Testis (tissue), 3 donors: ENCODE results near the gene CAVIN2. TPM values are rescaled to one million over a fixed set of nuclear protein-coding genes. Genes with fewer than 3 reads are reported as not detected.

Source experiments
- DNase-seq: peaks from one replicate; pipeline ENCODE4 v3.0.0-alpha.2; 2019
- H3K27ac ChIP-seq, 2 donors: fragments of 200-600 bp; sonication (generic); one replicate each; pipeline ENCODE4 v1.5.1; 2019
- H3K27me3 ChIP-seq: fragments of 200-600 bp; sonication (generic); one replicate; pipeline ENCODE4 v1.5.1; 2019
- H3K36me3 ChIP-seq: fragments of 200-600 bp; sonication (generic); one replicate; pipeline ENCODE4 v1.5.1; 2017; ENCODE audit warnings: low read depth; ENCODE audit errors: missing control alignments
- H3K4me1 ChIP-seq: fragments of 200-600 bp; sonication (generic); one replicate; pipeline ENCODE4 v1.5.1; 2019
- H3K4me3 ChIP-seq, 2 donors: fragments of 200-600 bp; sonication (generic); one replicate each; pipeline ENCODE4 v1.5.1; 2017 to 2019
- H3K9me3 ChIP-seq: fragments of 200-600 bp; sonication (generic); one replicate; pipeline ENCODE4 v1.5.1; 2017
- CTCF ChIP-seq, 3 experiments: fragments of 450-650 bp in 2 of 3; fragments of 200-600 bp in 1 of 3; sonication (generic) in 1 of 3; IDR thresholded peaks; one replicate each; pipeline ENCODE4 v1.5.1; 2016 to 2019; ENCODE audit warnings: antibody characterized with exemption in 3 of 3, mild to moderate bottlenecking in 2 of 3, moderate library complexity in 1 of 3
- POLR2A ChIP-seq: fragments of 450-650 bp; IDR thresholded peaks from one replicate; pipeline ENCODE4 v1.6.1; 2017; ENCODE audit warnings: antibody characterized with exemption, mild to moderate bottlenecking, moderate library complexity
- WGBS, 2 donors: methylation state at CpG; one replicate each; pipeline ENCODE4 v1.1.5; 2018; 5-methylcytosine and 5-hydroxymethylcytosine counted together
- intact Hi-C: fragments of 100-400 bp; cut with DNase I; formaldehyde crosslinking; loops from one replicate; pipeline ENCODE4 v1.15.1; 2023; ENCODE audit warnings: low total_unique reads
- polyA plus RNA-seq: library from polyadenylated mRNA; stranded (reverse); fragments of 350-450 nt; fragmentation: Illumina TruSeq; extraction: RNeasy Lipid Tissue Mini Kit (QIAGEN cat#74804); gene quantifications from one replicate; pipeline ENCODE4 v1.2.3, GENCODE V29; 2014; ENCODE audit warnings: low read depth, low replicate concordance; ENCODE audit not compliant: insufficient read depth
- total RNA-seq, 2 donors: library from RNA; depleted of rRNA; stranded (reverse); fragments of >200 nt; gene quantifications; one replicate each; pipeline ENCODE4 v1.2.3, GENCODE V29; 2016

The CAVIN2 gene
- total and polyA plus RNA-seq, 3 donors from 2014 or later: 3.3 to 5.1 (median 4.1) TPM

GRCh38 chr2:191802180-191802579 lies 44.7 kb downstream of the CAVIN2 start:
- intact Hi-C loops: no loop called here
- WGBS, 2 donors: 55 to 69% methylated on average over 5 of the region's 5 CpGs
- H3K36me3 ChIP-seq: no peaks in the 10 kb centered on the region

GRCh38 chr2:191800874-191801273 lies 46.0 kb downstream of the CAVIN2 start:
- 82 to 83% methylated on average over 1 of the region's 1 CpG for WGBS, 2 donors
- intact Hi-C loops: no loop called here
- H3K9me3 ChIP-seq: no peaks in the 10 kb centered on the region

More at GRCh38 chr2:191802180-191802579, 44.7 kb downstream of the CAVIN2 start:
- TF ChIP-seq CTCF (IDR thresholded peaks at IDR 0.05) (no peak), POLR2A (no peak)
- Histone ChIP-seq H3K27ac (no peak overlapping the region), H3K4me3 (no peak overlapping the region), H3K4me1 (no peaks in the 10 kb centered on the region), H3K9me3 (no peaks in the 10 kb centered on the region), H3K27me3 (no peaks in the 10 kb centered on the region)
- DNase-seq: no peak

GRCh38 chr2:191799526-191799925 lies 47.4 kb downstream of the CAVIN2 start:
- TF ChIP-seq POLR2A (no peak), CTCF (IDR thresholded peaks at IDR 0.05) (no peak)
- intact Hi-C loops: no loop called here
- H3K27ac ChIP-seq: no peak overlapping the region
- H3K4me1 ChIP-seq: no peaks in the 10 kb centered on the region
- H3K4me3 ChIP-seq: no peak overlapping the region
- H3K36me3 ChIP-seq: no peaks in the 10 kb centered on the region
- no peak for DNase-seq
- no peaks in the 10 kb centered on the region for H3K27me3 ChIP-seq
- H3K9me3 ChIP-seq: no peaks in the 10 kb centered on the region
- 93 to 97% methylated on average over 2 of the region's 2 CpGs for WGBS, 2 donors

More at GRCh38 chr2:191800874-191801273, 46.0 kb downstream of the CAVIN2 start:
- Histone ChIP-seq H3K27ac (no peak overlapping the region), H3K4me3 (no peak overlapping the region), H3K4me1 (no peaks in the 10 kb centered on the region), H3K36me3 (no peaks in the 10 kb centered on the region), H3K27me3 (no peaks in the 10 kb centered on the region)
- DNase-seq: no peak
- TF ChIP-seq POLR2A (no peak), CTCF (IDR thresholded peaks at IDR 0.05) (no peak)

GRCh38 chr2:191797942-191798876 lies 48.7 kb downstream of the CAVIN2 start:
- 60 to 79% methylated on average over 2 of the region's 2 CpGs for WGBS, 2 donors
- intact Hi-C loops: no loop called here
- Histone ChIP-seq H3K4me1 (no peaks in the 10 kb centered on the region), H3K27ac (no peak overlapping the region), H3K27me3 (no peaks in the 10 kb centered on the region), H3K4me3 (no peak overlapping the region), H3K36me3 (no peaks in the 10 kb centered on the region), H3K9me3 (no peaks in the 10 kb centered on the region)
- TF ChIP-seq CTCF (IDR thresholded peaks at IDR 0.05): no peak
- TF ChIP-seq POLR2A: no peak
- DNase-seq: no peak
